ENCODE results near the gene RIMBP2. TPM values are rescaled to one million over a fixed set of nuclear protein-coding genes. Genes with fewer than 3 reads are reported as not detected.
A peak's percentile ranks its signal among the peaks of the same experiment; 100 is the strongest.

Gene RIMBP2
- total RNA-seq, 1 experiment from 2014 or later, result 2.1 TPM

- H3K4me3 ChIP-seq (ENCODE audit: insufficient read depth, low read depth, low read length), result no peak overlapping the region
- no peak for DNase-seq
- no peaks in the 10 kb centered on the region for H3K27me3 ChIP-seq (ENCODE audit: control insufficient read depth, insufficient read depth, low read length)
- no peaks in the 10 kb centered on the region for H3K36me3 ChIP-seq (replicated peaks; ENCODE audit: control insufficient read depth, insufficient read depth, low read length)
These were observed 202.5 kb downstream of the RIMBP2 start for GRCh38 chr12:130513556-130513955.

GRCh38 chr12:130511285-130511684, 204.8 kb downstream of the RIMBP2 start:
- H3K36me3 ChIP-seq (replicated peaks; ENCODE audit: control insufficient read depth, insufficient read depth, low read length), result no peaks in the 10 kb centered on the region
- no peak overlapping the region for H3K4me3 ChIP-seq (ENCODE audit: insufficient read depth, low read depth, low read length)
- no peak for DNase-seq
- no peaks in the 10 kb centered on the region; the same call in 1 of the 2 replicates for H3K27me3 ChIP-seq (ENCODE audit: control insufficient read depth, insufficient read depth, low read length)

GRCh38 chr12:130509454-130509853, 206.6 kb downstream of the RIMBP2 start:
- Histone ChIP-seq H3K4me3 (ENCODE audit: insufficient read depth, low read depth, low read length) (no peak overlapping the region), H3K36me3 (replicated peaks; ENCODE audit: control insufficient read depth, insufficient read depth, low read length) (no peaks in the 10 kb centered on the region), H3K27me3 (ENCODE audit: control insufficient read depth, insufficient read depth, low read length) (no peaks in the 10 kb centered on the region; the same call in 1 of the 2 replicates)
- no peak for DNase-seq

GRCh38 chr12:130508847-130509246, 207.3 kb downstream of the RIMBP2 start:
- no peak for DNase-seq
- Histone ChIP-seq H3K4me3 (ENCODE audit: insufficient read depth, low read depth, low read length) (no peak overlapping the region), H3K27me3 (ENCODE audit: control insufficient read depth, insufficient read depth, low read length) (no peaks in the 10 kb centered on the region; the same call in 1 of the 2 replicates), H3K36me3 (replicated peaks; ENCODE audit: control insufficient read depth, insufficient read depth, low read length) (no peaks in the 10 kb centered on the region)

GRCh38 chr12:130508318-130508717, 207.8 kb downstream of the RIMBP2 start:
- H3K27me3 ChIP-seq (ENCODE audit: control insufficient read depth, insufficient read depth, low read length), result no peaks in the 10 kb centered on the region; the same call in 1 of the 2 replicates
- DNase-seq, result no peak
- no peaks in the 10 kb centered on the region for H3K36me3 ChIP-seq (replicated peaks; ENCODE audit: control insufficient read depth, insufficient read depth, low read length)
- no peak overlapping the region for H3K4me3 ChIP-seq (ENCODE audit: insufficient read depth, low read depth, low read length)

- DNase-seq, result no peak
- Histone ChIP-seq H3K27me3 (ENCODE audit: control insufficient read depth, insufficient read depth, low read length) (no peaks in the 10 kb centered on the region; the same call in 1 of the 2 replicates), H3K4me3 (ENCODE audit: insufficient read depth, low read depth, low read length) (no peak overlapping the region), H3K36me3 (replicated peaks; ENCODE audit: control insufficient read depth, insufficient read depth, low read length) (no peaks in the 10 kb centered on the region)
These were observed 209.3 kb downstream of the RIMBP2 start for GRCh38 chr12:130506844-130507243.

- H3K36me3 ChIP-seq (replicated peaks; ENCODE audit: control insufficient read depth, insufficient read depth, low read length), result no peaks in the 10 kb centered on the region
- H3K27me3 ChIP-seq (ENCODE audit: control insufficient read depth, insufficient read depth, low read length), result no peaks in the 10 kb centered on the region; the same call in 1 of the 2 replicates
- H3K4me3 ChIP-seq (ENCODE audit: insufficient read depth, low read depth, low read length), result no peak overlapping the region
- DNase-seq, result no peak
These were observed 211.3 kb downstream of the RIMBP2 start for GRCh38 chr12:130504840-130505175.

- DNase-seq, result peak; percentile 56
- no peaks in the 10 kb centered on the region; the same call in 1 of the 2 replicates for H3K27me3 ChIP-seq (ENCODE audit: control insufficient read depth, insufficient read depth, low read length)
These were observed 211.8 kb downstream of the RIMBP2 start for GRCh38 chr12:130504110-130504839.

GRCh38 chr12:130501821-130502220, 214.3 kb downstream of the RIMBP2 start:
- no peak for DNase-seq
- Histone ChIP-seq H3K27me3 (ENCODE audit: control insufficient read depth, insufficient read depth, low read length) (no peaks in the 10 kb centered on the region; the same call in 1 of the 2 replicates), H3K36me3 (replicated peaks; ENCODE audit: control insufficient read depth, insufficient read depth, low read length) (no peaks in the 10 kb centered on the region), H3K4me3 (ENCODE audit: insufficient read depth, low read depth, low read length) (no peak overlapping the region)

More at GRCh38 chr12:130504110-130504839, 211.8 kb downstream of the RIMBP2 start:
- Histone ChIP-seq H3K36me3 (replicated peaks; ENCODE audit: control insufficient read depth, insufficient read depth, low read length) (no peaks in the 10 kb centered on the region), H3K4me3 (ENCODE audit: insufficient read depth, low read depth, low read length) (no peak overlapping the region)

GRCh38 chr12:130500835-130501330, 215.2 kb downstream of the RIMBP2 start:
- no peak for DNase-seq
- H3K4me3 ChIP-seq (ENCODE audit: insufficient read depth, low read depth, low read length), result no peak overlapping the region
- H3K36me3 ChIP-seq (replicated peaks; ENCODE audit: control insufficient read depth, insufficient read depth, low read length), result no peaks in the 10 kb centered on the region
- H3K27me3 ChIP-seq (ENCODE audit: control insufficient read depth, insufficient read depth, low read length), result no peaks in the 10 kb centered on the region

GRCh38 chr12:130499474-130499873, 216.6 kb downstream of the RIMBP2 start:
- Histone ChIP-seq H3K27me3 (ENCODE audit: control insufficient read depth, insufficient read depth, low read length) (no peaks in the 10 kb centered on the region), H3K4me3 (ENCODE audit: insufficient read depth, low read depth, low read length) (no peak overlapping the region), H3K36me3 (replicated peaks; ENCODE audit: control insufficient read depth, insufficient read depth, low read length) (no peaks in the 10 kb centered on the region)
- DNase-seq, result no peak

GRCh38 chr12:130498589-130499385, 217.3 kb downstream of the RIMBP2 start:
- Histone ChIP-seq H3K27me3 (ENCODE audit: control insufficient read depth, insufficient read depth, low read length) (no peaks in the 10 kb centered on the region), H3K4me3 (ENCODE audit: insufficient read depth, low read depth, low read length) (no peak overlapping the region), H3K36me3 (replicated peaks; ENCODE audit: control insufficient read depth, insufficient read depth, low read length) (no peaks in the 10 kb centered on the region)
- DNase-seq, result no peak

- Histone ChIP-seq H3K36me3 (replicated peaks; ENCODE audit: control insufficient read depth, insufficient read depth, low read length) (no peaks in the 10 kb centered on the region), H3K4me3 (ENCODE audit: insufficient read depth, low read depth, low read length) (no peak overlapping the region), H3K27me3 (ENCODE audit: control insufficient read depth, insufficient read depth, low read length) (no peaks in the 10 kb centered on the region)
- no peak for DNase-seq
These were observed 218.1 kb downstream of the RIMBP2 start for GRCh38 chr12:130497991-130498390.

- DNase-seq, result no peak
- Histone ChIP-seq H3K36me3 (replicated peaks; ENCODE audit: control insufficient read depth, insufficient read depth, low read length) (no peaks in the 10 kb centered on the region), H3K4me3 (ENCODE audit: insufficient read depth, low read depth, low read length) (no peak overlapping the region), H3K27me3 (ENCODE audit: control insufficient read depth, insufficient read depth, low read length) (no peaks in the 10 kb centered on the region)
These were observed 218.8 kb downstream of the RIMBP2 start for GRCh38 chr12:130497321-130497720.
